Peyer's patch (tissue), 4 donors: ENCODE results near the gene NPNT. TPM values are rescaled to one million over a fixed set of nuclear protein-coding genes. Genes with fewer than 3 reads are reported as not detected.

Experiments used
- DNase-seq, 3 donors: peaks; one replicate each; pipeline ENCODE4 v3.0.0-alpha.2; 2017 to 2019
- H3K27ac ChIP-seq, 4 donors: fragments of 200-600 bp; sonication (generic); one replicate each; pipeline ENCODE4 v1.5.1; 2016 to 2019
- H3K27me3 ChIP-seq, 2 donors: fragments of 200-600 bp; sonication (generic); one replicate each; pipeline ENCODE4 v1.5.1; 2019
- H3K36me3 ChIP-seq, 3 donors: fragments of 200-600 bp; sonication (generic); one replicate each; pipeline ENCODE4 v1.5.1; 2016 to 2019
- H3K4me1 ChIP-seq, 4 donors: fragments of 200-600 bp; sonication (generic); one replicate each; pipeline ENCODE4 v1.5.1; 2016 to 2019
- H3K4me3 ChIP-seq, 4 donors: fragments of 200-600 bp; sonication (generic); 1 replicate in 3 of 4; 2 replicates in 1 of 4; pipeline ENCODE4 v1.5.1; 2016 to 2019; ENCODE audit warnings: mild to moderate bottlenecking in 1 of 4
- H3K9me3 ChIP-seq, 4 donors: fragments of 200-600 bp; sonication (generic); one replicate each; pipeline ENCODE4 v1.5.1; 2016 to 2019; ENCODE audit warnings: mild to moderate bottlenecking in 1 of 4
- CTCF ChIP-seq, 6 experiments: fragments of 450-650 bp in 4 of 6; fragments of 200-600 bp in 2 of 6; sonication (generic) in 1 of 6; IDR thresholded peaks; one replicate each; pipeline ENCODE4 v1.5.1; 2017 to 2019; ENCODE audit warnings: antibody characterized with exemption in 6 of 6, mild to moderate bottlenecking in 3 of 6, moderate library complexity in 1 of 6
- POLR2A ChIP-seq, 2 donors: fragments of 450-650 bp; IDR thresholded peaks; one replicate each; pipeline ENCODE4 v1.5.1; 2017; ENCODE audit warnings: antibody characterized with exemption in 2 of 2, mild to moderate bottlenecking in 2 of 2, moderate library complexity in 2 of 2
- total RNA-seq, 4 donors: library from RNA; depleted of rRNA; stranded (reverse); fragments of >200 nt; gene quantifications; one replicate each; pipeline ENCODE4 v1.1.0, GENCODE V29; 2016

NPNT gene
- total RNA-seq, 4 donors from 2014 or later: 19.8 to 84.2 (median 58.3) TPM

- H3K27ac ChIP-seq: no peak overlapping the region
- H3K4me3 ChIP-seq: no peak overlapping the region
- H3K27me3 ChIP-seq: no peaks in the 10 kb centered on the region
- no peaks in the 10 kb centered on the region for H3K9me3 ChIP-seq
- TF ChIP-seq POLR2A (IDR thresholded peaks at IDR 0.05): no peak
- TF ChIP-seq CTCF (IDR thresholded peaks at IDR 0.05): no peak
- no peak for DNase-seq
- H3K36me3 ChIP-seq: no peaks in the 10 kb centered on the region
- H3K4me1 ChIP-seq: peaks cover 0 to 10% (median 0%) of the 10 kb centered on the region in 4 donors
Measured at GRCh38 chr4:105965183-105965800, 70.0 kb downstream of the NPNT start.

GRCh38 chr4:105966051-105966450 is 70.8 kb downstream of the NPNT start:
- no peak overlapping the region for H3K4me3 ChIP-seq
- no peaks in the 10 kb centered on the region for H3K9me3 ChIP-seq
- no peak for DNase-seq
- H3K36me3 ChIP-seq: no peaks in the 10 kb centered on the region
- H3K27ac ChIP-seq: no peak overlapping the region
- H3K4me1 ChIP-seq: peaks cover 0 to 10% (median 0%) of the 10 kb centered on the region in 4 donors
- TF ChIP-seq POLR2A (IDR thresholded peaks at IDR 0.05) (no peak), CTCF (IDR thresholded peaks at IDR 0.05) (no peak)
- H3K27me3 ChIP-seq: no peaks in the 10 kb centered on the region

GRCh38 chr4:105967058-105967658 is 71.9 kb downstream of the NPNT start:
- Histone ChIP-seq H3K9me3 (no peaks in the 10 kb centered on the region), H3K27ac (no peak overlapping the region), H3K36me3 (no peaks in the 10 kb centered on the region), H3K27me3 (no peaks in the 10 kb centered on the region), H3K4me1 (peaks cover 0 to 10% (median 0%) of the 10 kb centered on the region in 4 donors), H3K4me3 (no peak overlapping the region)
- DNase-seq: no peak
- TF ChIP-seq POLR2A (IDR thresholded peaks at IDR 0.05) (no peak), CTCF (IDR thresholded peaks at IDR 0.05) (no peak)

GRCh38 chr4:105969575-105969974 is 74.3 kb downstream of the NPNT start:
- DNase-seq: no peak
- Histone ChIP-seq H3K4me3 (no peak overlapping the region), H3K4me1 (no peaks in the 10 kb centered on the region), H3K9me3 (no peaks in the 10 kb centered on the region), H3K27me3 (no peaks in the 10 kb centered on the region), H3K27ac (no peak overlapping the region), H3K36me3 (no peaks in the 10 kb centered on the region)
- TF ChIP-seq CTCF (IDR thresholded peaks at IDR 0.05): no peak
- no peak for TF ChIP-seq POLR2A (IDR thresholded peaks at IDR 0.05)

- H3K27ac ChIP-seq: no peak overlapping the region
- no peaks in the 10 kb centered on the region for H3K4me1 ChIP-seq
- DNase-seq: no peak
- no peaks in the 10 kb centered on the region for H3K9me3 ChIP-seq
- no peaks in the 10 kb centered on the region for H3K36me3 ChIP-seq
- TF ChIP-seq CTCF (IDR thresholded peaks at IDR 0.05) (no peak), POLR2A (IDR thresholded peaks at IDR 0.05) (no peak)
- no peaks in the 10 kb centered on the region for H3K27me3 ChIP-seq
- no peak overlapping the region for H3K4me3 ChIP-seq
Measured at GRCh38 chr4:105970371-105970770, 75.1 kb downstream of the NPNT start.
